Cardiac septum (tissue), 1 donor: Measurements from ENCODE around the gene ITPR1. TPM values are rescaled to one million over a fixed set of nuclear protein-coding genes. Genes with fewer than 3 reads are reported as not detected.

ENCODE experiments used
- DNase-seq: peaks from one replicate; pipeline ENCODE4 v3.0.0-alpha.2; 2020; ENCODE audit warnings: low spot score
- intact Hi-C: fragments of 100-400 bp; cut with DNase I; formaldehyde crosslinking; loops from one replicate; pipeline ENCODE4 v1.14.0; 2022
- total RNA-seq: library from RNA; stranded (reverse); fragmentation: NEBNext Ultra II Directional; extraction: Animal tissue kit (Norgen Biotek cat#: 25700); gene quantifications from one replicate; pipeline ENCODE4 v1.2.1, GENCODE V29; 2021
- donor health status: DM: no; HTN: no; CAD: no.

Gene ITPR1
- total RNA-seq, 1 donor from 2014 or later = 19.5 TPM

GRCh38 chr3:4772858-4773257 is 279.7 kb downstream of the ITPR1 start:
- intact Hi-C loops = loop anchor here (1.0 to 2.0 kb wide), 2 partner anchors 52 to 206 kb away; partner anchors contain the start of gene BHLHE40
- DNase-seq = no peak

- intact Hi-C loops = loop anchor here (2.0 kb wide), 1 partner anchor 51 kb away; no protein-coding TSS in a partner anchor
- no peak for DNase-seq
Measured at GRCh38 chr3:4773583-4773982, 280.4 kb downstream of the ITPR1 start.

- intact Hi-C loops = no loop called here
Measured at GRCh38 chr3:4774531-4774930, 281.4 kb downstream of the ITPR1 start.

GRCh38 chr3:4776399-4776979 is 283.3 kb downstream of the ITPR1 start:
- intact Hi-C loops = no loop called here

More at GRCh38 chr3:4774531-4774930, 281.4 kb downstream of the ITPR1 start:
- DNase-seq = no peak

GRCh38 chr3:4776980-4777581 is 283.9 kb downstream of the ITPR1 start:
- intact Hi-C loops = no loop called here
- DNase-seq = no peak

More at GRCh38 chr3:4776399-4776979, 283.3 kb downstream of the ITPR1 start:
- DNase-seq = no peak

- DNase-seq = no peak
- intact Hi-C loops = no loop called here
Measured at GRCh38 chr3:4778119-4778518, 285.0 kb downstream of the ITPR1 start.

- intact Hi-C loops = no loop called here
- DNase-seq = no peak
Measured at GRCh38 chr3:4778740-4779139, 285.6 kb downstream of the ITPR1 start.

GRCh38 chr3:4780545-4780957 is 287.4 kb downstream of the ITPR1 start:
- intact Hi-C loops = no loop called here
- DNase-seq = no peak

GRCh38 chr3:4782095-4782494 is 288.9 kb downstream of the ITPR1 start:
- intact Hi-C loops = no loop called here
- DNase-seq = no peak

GRCh38 chr3:4785551-4785950 is 292.4 kb downstream of the ITPR1 start:
- DNase-seq = no peak
- intact Hi-C loops = no loop called here

- no peak for DNase-seq
- intact Hi-C loops = no loop called here
Measured at GRCh38 chr3:4786431-4786830, 293.3 kb downstream of the ITPR1 start.

- no peak for DNase-seq
- intact Hi-C loops = no loop called here
Measured at GRCh38 chr3:4791358-4791757, 298.2 kb downstream of the ITPR1 start.

- DNase-seq = no peak
- intact Hi-C loops = no loop called here
Measured at GRCh38 chr3:4793311-4793710, 300.2 kb downstream of the ITPR1 start.

GRCh38 chr3:4794331-4794730 is 301.2 kb downstream of the ITPR1 start:
- no peak for DNase-seq
- intact Hi-C loops = no loop called here

GRCh38 chr3:4794798-4795197 is 301.6 kb downstream of the ITPR1 start:
- intact Hi-C loops = no loop called here
- DNase-seq = no peak

- intact Hi-C loops = no loop called here
- DNase-seq = no peak
Measured at GRCh38 chr3:4795905-4796304, 302.8 kb downstream of the ITPR1 start.

- no peak for DNase-seq
- intact Hi-C loops = no loop called here
Measured at GRCh38 chr3:4797201-4797705, 304.1 kb downstream of the ITPR1 start.

- intact Hi-C loops = no loop called here
- no peak for DNase-seq
Measured at GRCh38 chr3:4799266-4800256, 306.4 kb downstream of the ITPR1 start.

- DNase-seq = no peak
- intact Hi-C loops = no loop called here
Measured at GRCh38 chr3:4800595-4800994, 307.4 kb downstream of the ITPR1 start.

GRCh38 chr3:4801892-4802291 is 308.7 kb downstream of the ITPR1 start:
- no peak for DNase-seq
- intact Hi-C loops = no loop called here
